B cell (primary cell): Measurements from ENCODE around the gene MAMDC4. TPM values are rescaled to one million over a fixed set of nuclear protein-coding genes. Genes with fewer than 3 reads are reported as not detected.

Experiments used
- ATAC-seq: fragments of 200-7000 bp; cut with Tn5 transposase; one replicate; pipeline ENCODE4 v1.10.0; 2021; ENCODE audit warnings: low read depth, mild to moderate bottlenecking, moderate number of reproducible peaks, moderate library complexity
- CTCF ChIA-PET: fragments of 350-600 bp; sonication (Branson Sonifier 250); formaldehyde crosslinking; loops from one replicate; lab custom pipeline; 2021; ENCODE audit warnings: antibody characterized with exemption, inconsistent platforms; lab: Charles Lee
- POLR2A ChIA-PET: fragments of 350-600 bp; sonication (Branson Sonifier 250); formaldehyde crosslinking; loops from one replicate; lab custom pipeline; 2021; ENCODE audit warnings: antibody characterized with exemption; lab: Charles Lee
- DNase-seq: peaks from one replicate; pipeline ENCODE4 v3.0.0; 2013
- H2AFZ ChIP-seq: 2 replicates; pipeline ENCODE4 v1.6.1; 2012; ENCODE audit warnings: mild to moderate bottlenecking, low read depth, low read length; ENCODE audit not compliant: insufficient read depth, poor library complexity, severe bottlenecking
- H3K27ac ChIP-seq, 2 donors: 1 replicate in 1 of 2; 2 replicates in 1 of 2; pipeline ENCODE4 v1.5.1; 2012 to 2013; ENCODE audit warnings: low read length in 2 of 2, mild to moderate bottlenecking in 2 of 2, moderate library complexity in 1 of 2
- H3K27me3 ChIP-seq, 4 experiments: fragments of 200-600 bp in 1 of 4; sonication (generic) in 1 of 4; replicated peaks in 1 of 4; 1 replicate in 2 of 4; 2 replicates in 2 of 4; pipeline versions ENCODE4 v1.6.1 to v1.7.0; 2013 to 2016; ENCODE audit warnings: low read length in 3 of 4, mild to moderate bottlenecking in 2 of 4, mixed read lengths in 1 of 4, moderate library complexity in 1 of 4; ENCODE audit not compliant: insufficient read depth in 4 of 4, control insufficient read depth in 3 of 4; ENCODE audit errors: control extremely low read depth in 1 of 4
- H3K36me3 ChIP-seq, 2 experiments: replicated peaks in 1 of 2; 1 replicate in 1 of 2; 2 replicates in 1 of 2; pipeline versions ENCODE4 v1.6.1 to v1.7.1; 2013; ENCODE audit warnings: low read length in 1 of 2; ENCODE audit not compliant: insufficient read depth in 2 of 2, control insufficient read depth in 1 of 2; ENCODE audit errors: control extremely low read depth in 1 of 2, extremely low read depth in 1 of 2
- H3K4me1 ChIP-seq, 2 donors: fragments of 200-600 bp in 1 of 2; sonication (generic) in 1 of 2; 1 replicate in 1 of 2; 2 replicates in 1 of 2; pipeline versions ENCODE4 v1.5.1 to v1.6.1; 2013 to 2017; ENCODE audit warnings: low read length in 2 of 2; ENCODE audit not compliant: control insufficient read depth in 2 of 2, insufficient read depth in 2 of 2
- H3K4me2 ChIP-seq: replicated peaks from 2 replicates; pipeline ENCODE3; 2012; ENCODE audit warnings: mild to moderate bottlenecking, low read depth, low read length; ENCODE audit not compliant: poor library complexity, severe bottlenecking
- H3K4me3 ChIP-seq, 5 experiments: fragments of 200-600 bp in 1 of 5; sonication (generic) in 1 of 5; 1 replicate in 3 of 5; 2 replicates in 2 of 5; pipeline versions ENCODE4 v1.5.1 to v1.7.0; 2011 to 2016; ENCODE audit warnings: low read length in 4 of 5, mild to moderate bottlenecking in 4 of 5, low read depth in 2 of 5, control low read depth in 1 of 5, moderate library complexity in 1 of 5; ENCODE audit not compliant: insufficient read depth in 1 of 5; ENCODE audit errors: control extremely low read depth in 1 of 5, extremely low read depth in 1 of 5
- H3K79me2 ChIP-seq: fragments of 200-600 bp; sonication (generic); one replicate; pipeline ENCODE4 v1.6.0; 2016; ENCODE audit warnings: low read length; ENCODE audit not compliant: control insufficient read depth, insufficient read depth
- H3K9ac ChIP-seq: fragments of 200-600 bp; sonication (generic); 2 replicates; pipeline ENCODE4 v1.6.1; 2017; ENCODE audit warnings: mild to moderate bottlenecking, low read length, moderate library complexity
- H3K9me3 ChIP-seq, 3 donors: one replicate each; pipeline versions ENCODE4 v1.6.1 to v1.7.1; 2013; ENCODE audit warnings: low read length in 2 of 3; ENCODE audit not compliant: control insufficient read depth in 2 of 3, insufficient read depth in 1 of 3; ENCODE audit errors: control extremely low read depth in 1 of 3
- H4K20me1 ChIP-seq: 2 replicates; pipeline ENCODE4 v1.6.0; 2012; ENCODE audit warnings: mild to moderate bottlenecking, low read length; ENCODE audit not compliant: insufficient read depth, control insufficient read depth, poor library complexity, severe bottlenecking
- H3K27ac Mint-ChIP-seq: one replicate; pipeline ENCODE4 v1.8.0; 2021; ENCODE audit warnings: mixed read lengths
- H3K27me3 Mint-ChIP-seq: one replicate; pipeline ENCODE4 v1.8.0; 2021; ENCODE audit warnings: mixed read lengths
- H3K4me1 Mint-ChIP-seq: one replicate; pipeline ENCODE4 v1.8.0; 2021; ENCODE audit warnings: mixed read lengths
- H3K4me3 Mint-ChIP-seq: one replicate; pipeline ENCODE4 v1.8.0; 2021; ENCODE audit warnings: mixed read lengths
- H3K9me3 Mint-ChIP-seq: one replicate; pipeline ENCODE4 v1.8.0; 2022; ENCODE audit warnings: mixed read lengths; ENCODE audit not compliant: insufficient read depth
- EZH2 ChIP-seq: IDR thresholded peaks from 2 replicates; pipeline ENCODE4 v1.6.1; 2012; ENCODE audit warnings: borderline replicate concordance, low read depth, mild to moderate bottlenecking, moderate library complexity, low read length; ENCODE audit not compliant: insufficient read depth, poor library complexity, severe bottlenecking
- WGBS: methylation state at CpG from one replicate; pipeline ENCODE4 v1.1.5; 2013; ENCODE audit warnings: missing lambda C conversion rate; ENCODE audit not compliant: insufficient coverage; 5-methylcytosine and 5-hydroxymethylcytosine counted together
- intact Hi-C: fragments of 100-400 bp; cut with micrococcal nuclease; formaldehyde crosslinking; loops from one replicate; pipeline ENCODE4 v1.10.0; 2022
- polyA plus RNA-seq: library from polyadenylated mRNA; depleted of rRNA; stranded (reverse); fragments of >200 nt; gene quantifications from 2 replicates; pipeline ENCODE4 v1.2.3, GENCODE V29; 2012
- total RNA-seq, 2 donors: library from RNA; stranded (reverse); fragments of 120-200 nt in 1 of 2; gene quantifications; 1 replicate in 1 of 2; 2 replicates in 1 of 2; pipeline versions ENCODE4 v1.2.3 to v1.2.4, GENCODE V29; 2013 to 2022
- TF ChIP-seq, protein P1 (sequence below): fragments of 200-600 bp; IDR thresholded peaks from one replicate; pipeline ENCODE4 v1.8.0; 2022; ENCODE audit warnings: antibody characterized with exemption, mild to moderate bottlenecking

Gene MAMDC4
- total and polyA plus RNA-seq, 2 donors (not counting 1 experiment from before 2014, with no cell fraction given): 5.4 to 6.8 TPM

DNA sequence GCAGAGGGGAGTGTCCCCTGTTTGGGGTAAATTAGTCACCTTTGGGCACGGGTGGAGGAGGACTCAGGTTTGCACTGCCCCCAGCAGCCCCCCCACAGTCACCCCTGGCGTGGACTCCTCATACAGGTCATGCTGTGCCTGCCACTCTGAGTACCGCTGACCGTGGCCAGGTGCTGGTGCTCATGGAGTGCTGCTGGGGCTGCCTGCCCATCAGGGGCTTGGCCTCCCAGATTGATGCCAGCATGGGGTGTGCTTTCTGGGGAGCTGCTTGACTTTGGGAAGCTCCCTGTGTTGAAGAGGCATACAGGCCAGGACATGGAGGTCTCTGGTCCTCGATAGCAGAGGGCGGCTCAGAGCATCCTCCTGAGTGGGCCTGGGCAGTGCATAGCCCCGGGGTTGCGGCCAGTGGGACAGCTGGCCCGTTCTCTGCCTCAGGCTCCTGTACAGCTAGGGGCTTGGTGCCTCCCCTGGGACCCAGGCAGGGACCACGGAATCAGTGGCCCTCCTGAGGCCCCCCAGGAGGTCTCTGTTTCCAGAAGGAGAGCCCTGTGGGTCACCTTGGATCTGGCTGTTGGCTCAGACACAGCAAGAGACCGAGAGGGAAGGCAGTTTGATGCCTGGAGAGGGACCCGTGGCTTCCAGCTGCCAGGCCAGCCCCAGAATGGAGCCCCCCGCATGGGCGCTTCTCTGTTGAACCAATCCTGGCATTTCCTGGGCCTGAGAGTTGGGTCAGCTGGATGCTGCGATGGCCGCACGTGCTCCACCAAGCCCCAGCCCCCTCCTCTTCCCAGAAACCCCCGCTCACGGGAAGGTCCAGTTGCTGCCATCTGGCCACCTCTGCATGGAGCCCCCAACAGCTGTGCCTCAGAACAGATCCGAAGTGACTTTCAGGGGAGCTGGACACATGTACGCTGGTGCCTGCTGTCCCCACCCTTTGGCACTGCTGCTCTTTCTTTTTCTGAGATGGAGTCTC is 15.9 kb upstream of the MAMDC4 start:
- H3K9ac ChIP-seq: no peak overlapping the region
- H3K79me2 ChIP-seq: no peaks in the 10 kb centered on the region
- no peaks in the 10 kb centered on the region for H3K9me3 Mint-ChIP-seq
- no peaks in the 10 kb centered on the region for H3K27me3 Mint-ChIP-seq
- H3K4me3 ChIP-seq: no peak overlapping the region
- H3K9me3 ChIP-seq: no peaks in the 10 kb centered on the region
- H3K4me1 ChIP-seq: no peaks in the 10 kb centered on the region
- WGBS: 98% methylated on average over 19 of the region's 21 CpGs
- no peak for DNase-seq
- no peak overlapping the region for H3K4me3 Mint-ChIP-seq
- intact Hi-C loops: no loop called here
- ChIA-PET POLR2A (no interaction called here), CTCF (no interaction called here)
- TF ChIP-seq EZH2: no peak
- TF ChIP-seq, protein P1, sequence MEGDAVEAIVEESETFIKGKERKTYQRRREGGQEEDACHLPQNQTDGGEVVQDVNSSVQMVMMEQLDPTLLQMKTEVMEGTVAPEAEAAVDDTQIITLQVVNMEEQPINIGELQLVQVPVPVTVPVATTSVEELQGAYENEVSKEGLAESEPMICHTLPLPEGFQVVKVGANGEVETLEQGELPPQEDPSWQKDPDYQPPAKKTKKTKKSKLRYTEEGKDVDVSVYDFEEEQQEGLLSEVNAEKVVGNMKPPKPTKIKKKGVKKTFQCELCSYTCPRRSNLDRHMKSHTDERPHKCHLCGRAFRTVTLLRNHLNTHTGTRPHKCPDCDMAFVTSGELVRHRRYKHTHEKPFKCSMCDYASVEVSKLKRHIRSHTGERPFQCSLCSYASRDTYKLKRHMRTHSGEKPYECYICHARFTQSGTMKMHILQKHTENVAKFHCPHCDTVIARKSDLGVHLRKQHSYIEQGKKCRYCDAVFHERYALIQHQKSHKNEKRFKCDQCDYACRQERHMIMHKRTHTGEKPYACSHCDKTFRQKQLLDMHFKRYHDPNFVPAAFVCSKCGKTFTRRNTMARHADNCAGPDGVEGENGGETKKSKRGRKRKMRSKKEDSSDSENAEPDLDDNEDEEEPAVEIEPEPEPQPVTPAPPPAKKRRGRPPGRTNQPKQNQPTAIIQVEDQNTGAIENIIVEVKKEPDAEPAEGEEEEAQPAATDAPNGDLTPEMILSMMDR: no peak
- H3K27ac Mint-ChIP-seq: no peak overlapping the region
- no peaks in the 10 kb centered on the region for H3K4me1 Mint-ChIP-seq
- no peak overlapping the region for H2AFZ ChIP-seq
- no peaks in the 10 kb centered on the region for H4K20me1 ChIP-seq
- H3K4me2 ChIP-seq: no peak overlapping the region
- H3K27ac ChIP-seq: no peak overlapping the region
- ATAC-seq: no peak
- H3K36me3 ChIP-seq: peaks cover 0 to 12% of the 10 kb centered on the region in 2 experiments
- no peaks in the 10 kb centered on the region for H3K27me3 ChIP-seq
